HG03521 (cell line): Measurements from ENCODE around the gene MS4A4E.
"Not testable (repeated sequence)": the region's sequence is repeated elsewhere in the genome, so short reads cannot be mapped to it uniquely, and the experiment has no call there.

Experiments
- ATAC-seq: cut with Tn5 transposase; IDR thresholded peaks from one replicate; pipeline ENCODE4 v1.9.1; 2021; ENCODE audit warnings: mild to moderate bottlenecking, moderate library complexity; ENCODE audit not compliant: unreplicated experiment

Gene MS4A4E

GRCh38 chr11:60242740-60243239 lies at the start of gene MS4A4E:
Gene MS4A4E, minus strand, starts transcription at chr11:60243137. Its CDS starts 13,082 bp downstream, at chr11:60230055.
- no peak for ATAC-seq

DNA sequence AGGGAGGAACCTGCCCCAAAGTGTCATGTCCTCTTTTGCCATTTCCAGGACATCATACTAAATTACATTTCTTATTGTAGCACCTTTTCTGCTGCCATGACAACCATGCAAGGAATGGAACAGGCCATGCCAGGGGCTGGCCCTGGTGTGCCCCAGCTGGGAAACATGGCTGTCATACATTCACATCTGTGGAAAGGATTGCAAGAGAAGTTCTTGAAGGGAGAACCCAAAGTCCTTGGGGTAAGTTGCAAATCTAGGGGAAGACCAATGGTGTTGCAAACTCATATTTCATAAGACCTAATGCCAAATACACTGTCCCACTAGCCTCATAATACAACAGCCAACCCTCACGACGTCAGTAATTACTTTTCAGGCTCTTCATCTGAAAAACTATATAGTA lies 49.2 kb upstream of the MS4A4E start:
- no peak for ATAC-seq

DNA sequence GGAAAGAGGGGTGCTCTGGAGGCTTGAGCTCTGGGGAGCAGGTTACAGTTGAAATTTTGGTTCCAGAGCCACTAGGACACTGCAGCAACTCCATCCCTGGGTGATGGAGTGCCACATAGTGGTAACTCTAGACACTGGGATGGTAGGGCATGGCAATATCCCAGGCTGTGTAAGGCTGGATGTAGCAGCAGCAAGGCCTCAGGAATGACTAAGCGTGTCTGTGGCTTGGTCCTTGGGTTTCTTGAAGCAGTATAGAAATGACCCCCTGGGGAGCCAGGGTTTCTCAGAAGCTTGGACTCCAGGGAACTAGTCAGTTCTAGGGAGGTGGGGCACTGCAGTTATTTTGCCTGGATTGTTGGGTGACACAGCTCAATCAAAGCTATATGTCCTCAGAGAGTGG lies 45.6 kb upstream of the MS4A4E start:
- no peak for ATAC-seq

DNA sequence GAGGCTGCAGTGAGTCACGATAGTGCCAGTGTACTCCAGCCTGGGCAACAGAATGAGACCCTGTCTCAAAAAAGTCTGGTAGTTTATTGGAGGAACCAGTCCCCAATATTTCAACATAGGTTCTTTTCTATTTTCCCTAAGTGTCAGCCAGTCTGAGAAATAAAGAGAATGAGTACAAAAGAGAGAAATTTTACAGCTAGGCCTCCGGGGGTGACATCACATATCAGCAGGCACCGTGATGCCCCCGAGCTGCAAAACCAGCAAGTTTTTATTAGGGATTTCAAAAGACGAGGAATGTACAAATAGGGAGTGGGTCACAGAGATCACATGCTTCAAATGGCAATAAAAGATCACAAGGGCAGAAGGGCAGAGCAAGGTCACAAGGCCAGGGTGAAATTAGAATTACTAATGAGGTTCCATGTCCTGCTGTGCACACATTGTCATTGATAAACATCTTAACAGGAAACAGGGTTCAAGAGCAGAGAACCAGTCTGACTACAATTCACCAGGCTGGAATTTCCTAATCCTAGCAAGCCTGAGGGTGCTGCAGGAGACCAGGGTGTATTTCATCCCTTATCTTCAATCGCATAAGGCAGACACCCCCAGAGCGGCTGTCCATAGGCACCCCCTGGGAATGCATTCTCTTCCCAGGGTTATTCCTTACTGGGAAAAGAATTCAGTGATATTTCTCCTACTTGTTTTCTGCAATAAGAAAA lies 42.6 kb upstream of the MS4A4E start:
- ATAC-seq = not testable (repeated sequence)

GRCh38 chr11:60282286-60282685 lies 39.3 kb upstream of the MS4A4E start:
- no peak for ATAC-seq

GRCh38 chr11:60281485-60281884 lies 38.5 kb upstream of the MS4A4E start:
- ATAC-seq = no peak

DNA sequence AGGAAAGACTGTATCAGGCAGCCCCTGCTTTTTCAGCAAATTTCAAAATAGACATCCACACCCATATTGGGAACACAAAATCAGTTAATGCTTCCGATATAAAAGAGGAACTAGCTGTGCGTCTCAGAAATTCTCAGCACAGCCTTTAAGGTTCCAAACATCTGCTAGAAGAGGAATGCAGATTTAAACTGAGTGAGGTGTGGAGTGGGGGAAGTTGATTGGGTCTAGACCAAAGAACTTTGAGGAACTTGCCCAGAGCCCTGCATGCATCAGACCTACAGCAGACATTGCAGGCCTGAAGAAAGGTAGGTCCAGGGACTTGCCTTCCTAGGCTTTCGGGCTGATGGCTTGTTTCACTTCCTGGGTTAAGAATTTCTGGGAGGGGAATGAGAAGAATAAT lies 37.5 kb upstream of the MS4A4E start, which contains the start of gene MS4A4A:
MS4A4A (plus strand) TSS at position 255 of the 400 bp plus-strand sequence; CDS start at position 265, 10 bp downstream.
- ATAC-seq = no peak

DNA sequence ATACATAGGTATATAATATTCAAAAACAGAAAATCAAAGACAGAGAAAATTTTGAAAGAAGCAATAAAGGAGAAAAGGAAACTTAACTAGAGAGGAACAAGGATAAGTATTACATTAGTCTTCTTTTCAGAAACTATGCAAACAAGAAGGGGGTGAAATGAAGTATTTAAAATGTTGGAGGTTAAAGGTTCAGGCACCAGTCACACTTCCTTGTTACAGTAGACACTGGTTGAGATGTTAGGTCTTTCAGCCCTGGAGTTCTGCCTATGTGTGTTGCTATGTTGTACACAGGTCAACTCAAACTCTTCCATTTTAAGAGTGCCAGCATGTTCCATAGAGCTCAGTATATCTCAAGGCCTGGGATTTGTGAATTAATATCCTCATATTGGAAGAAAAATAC lies 31.5 kb upstream of the MS4A4E start:
- no peak for ATAC-seq

GRCh38 chr11:60265373-60266214 lies 22.7 kb upstream of the MS4A4E start:
- ATAC-seq = no peak

DNA sequence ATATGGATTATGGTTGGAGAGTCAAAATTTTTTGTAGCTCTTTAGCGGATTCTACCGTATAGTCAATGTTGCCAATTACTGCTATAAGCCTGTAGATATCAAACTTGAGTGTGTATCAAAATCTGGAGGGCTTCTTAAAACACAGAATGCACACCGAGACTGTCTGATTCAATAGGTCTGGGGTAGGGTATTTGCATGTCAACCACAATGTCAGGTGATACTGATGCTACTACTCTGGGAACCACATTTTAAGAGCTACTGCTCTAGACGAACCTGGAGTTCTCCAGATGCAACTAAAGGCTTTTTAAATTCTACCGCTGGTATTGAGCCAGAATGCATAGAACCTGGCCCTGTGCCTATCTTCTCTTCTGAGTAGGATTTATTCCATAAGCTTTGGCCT lies 21.7 kb upstream of the MS4A4E start:
- no peak for ATAC-seq

- ATAC-seq = no peak
Measured at GRCh38 chr11:60263402-60263801, 20.5 kb upstream of the MS4A4E start.

GRCh38 chr11:60261014-60261413 lies 18.1 kb upstream of the MS4A4E start:
- no peak for ATAC-seq

- ATAC-seq = no peak
Measured at GRCh38 chr11:60257956-60258722, 15.2 kb upstream of the MS4A4E start.

DNA sequence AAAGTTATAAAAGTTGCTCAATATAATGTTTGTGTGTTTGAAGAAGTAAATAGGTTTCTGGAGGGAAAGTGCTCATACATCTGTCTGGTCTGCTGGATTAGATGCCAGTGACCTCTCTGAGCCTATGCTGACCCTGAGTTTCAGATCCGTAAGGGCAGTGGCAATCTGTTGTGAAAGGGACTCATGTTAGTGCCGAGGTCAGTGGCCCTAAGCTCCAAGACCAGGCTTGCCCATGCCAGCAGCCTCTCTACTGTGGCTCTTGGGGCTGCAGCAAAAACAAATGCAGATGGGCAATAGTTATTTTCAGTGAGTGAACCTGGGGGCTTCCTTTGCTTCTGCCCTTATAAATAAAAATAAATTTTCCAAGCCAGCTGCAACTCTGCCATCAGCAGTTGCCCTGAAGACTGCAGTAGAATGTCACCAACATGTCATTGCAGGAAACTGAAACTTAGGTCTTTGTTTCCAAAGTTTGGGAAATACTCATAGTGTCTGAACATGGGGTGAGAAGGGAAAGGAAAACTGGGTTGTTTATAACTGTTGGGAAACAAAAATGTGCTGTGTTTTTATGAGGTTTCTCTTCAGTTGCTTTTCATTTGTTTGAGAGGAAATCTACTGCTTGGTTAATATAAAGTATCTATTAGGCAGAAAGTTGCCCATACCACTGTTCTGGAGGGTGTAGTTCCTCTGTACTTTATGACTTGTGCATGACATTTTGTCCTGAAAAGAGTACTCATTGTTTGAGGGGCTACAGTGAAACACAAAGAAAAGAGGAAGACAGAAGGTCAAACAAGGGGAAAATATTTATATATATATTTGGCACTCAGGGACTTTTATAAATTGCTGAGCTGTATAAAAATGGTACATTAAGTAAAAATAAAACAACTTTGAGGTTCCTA lies 9.5 kb upstream of the MS4A4E start:
- no peak for ATAC-seq

DNA sequence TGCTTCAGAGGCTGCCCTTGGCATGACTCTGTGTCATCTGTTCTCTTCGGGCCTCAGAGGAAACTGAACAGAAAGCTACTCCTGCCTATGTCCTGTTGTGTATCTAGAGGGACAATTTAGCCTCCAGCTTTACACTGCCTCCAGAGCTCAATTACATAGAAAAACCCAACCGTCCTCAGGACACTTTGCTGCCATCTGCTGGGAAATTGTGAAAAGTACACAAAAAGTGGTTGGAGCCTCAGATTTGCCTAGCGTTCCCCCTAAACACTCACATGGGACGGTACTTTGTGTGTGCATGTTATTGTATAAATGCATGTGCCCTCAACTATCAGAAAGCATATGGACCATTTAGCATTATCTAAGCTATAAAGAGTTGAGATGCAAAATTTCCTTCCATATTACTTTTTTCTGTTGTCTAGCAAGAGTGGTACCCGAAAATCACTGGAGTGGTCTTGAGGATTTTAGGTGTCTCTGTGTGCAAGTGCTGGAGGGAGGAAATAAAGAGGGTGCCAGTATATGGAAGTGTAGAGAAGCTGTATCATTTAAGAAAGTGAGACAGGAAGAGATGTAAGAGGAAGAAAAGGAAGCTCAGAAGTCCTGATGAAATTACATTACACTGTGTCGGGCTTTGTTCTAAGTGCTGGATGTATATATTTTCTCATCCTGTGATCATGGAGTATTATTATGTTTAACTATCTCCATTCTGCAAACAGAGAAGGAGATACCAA lies 8.7 kb upstream of the MS4A4E start:
- no peak for ATAC-seq

GRCh38 chr11:60241786-60242185 lies 1.2 kb downstream of the MS4A4E start:
- no peak for ATAC-seq

DNA sequence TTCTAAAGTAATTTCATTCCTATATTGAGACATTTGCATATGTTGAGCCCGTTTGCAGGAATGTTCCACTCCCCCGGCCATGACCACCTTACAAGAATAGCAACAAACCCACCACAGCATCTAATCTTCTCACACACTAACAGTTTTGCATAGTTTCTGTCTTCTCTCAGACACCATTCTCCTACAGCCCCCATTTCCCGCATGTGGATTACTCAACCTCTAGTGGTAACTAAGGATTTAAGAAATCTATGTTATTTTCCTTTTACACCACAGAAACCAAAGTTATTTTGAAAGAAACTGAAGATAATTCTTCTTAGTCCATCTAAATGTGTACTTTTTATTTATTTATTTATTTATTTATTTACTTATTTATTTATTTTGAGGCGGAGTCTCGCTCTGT lies 2.3 kb downstream of the MS4A4E start:
- no peak for ATAC-seq

GRCh38 chr11:60235321-60235720 lies 7.6 kb downstream of the MS4A4E start:
- ATAC-seq = no peak

GRCh38 chr11:60230681-60231080 lies 12.3 kb downstream of the MS4A4E start:
- ATAC-seq = no peak
